Neuronal stem cell (in vitro differentiated cells): ENCODE measurements around the gene ADGRL3.

Experiments
- DNase-seq: peaks from one replicate; pipeline ENCODE4 v3.0.0-alpha.2; 2013; ENCODE audit warnings: low spot score
- H2AFZ ChIP-seq: one replicate; pipeline ENCODE4 v1.6.1; 2013; ENCODE audit warnings: mild to moderate bottlenecking, low read length, inconsistent platforms
- H2AK5ac ChIP-seq: 2 replicates; pipeline ENCODE4 v1.6.1; 2013; ENCODE audit warnings: low read depth, mild to moderate bottlenecking, inconsistent platforms, low read length, moderate library complexity, mixed read lengths
- H2BK120ac ChIP-seq: 2 replicates; pipeline ENCODE4 v1.6.1; 2013; ENCODE audit warnings: low read depth, mild to moderate bottlenecking, inconsistent platforms, low read length, moderate library complexity, mixed read lengths
- H2BK12ac ChIP-seq: one replicate; pipeline ENCODE4 v1.6.1; 2013; ENCODE audit warnings: low read length, inconsistent platforms
- H2BK15ac ChIP-seq: 2 replicates; pipeline ENCODE4 v1.6.1; 2013; ENCODE audit warnings: mild to moderate bottlenecking, low read length, inconsistent platforms, mixed read lengths
- H2BK5ac ChIP-seq: one replicate; pipeline ENCODE4 v1.6.1; 2013; ENCODE audit warnings: inconsistent platforms, mild to moderate bottlenecking, low read length, moderate library complexity
- H3K14ac ChIP-seq: one replicate; pipeline ENCODE4 v1.6.1; 2013; ENCODE audit warnings: low read length, inconsistent platforms
- H3K18ac ChIP-seq: 2 replicates; pipeline ENCODE4 v1.6.1; 2013; ENCODE audit warnings: low read length, inconsistent platforms
- H3K23ac ChIP-seq: 2 replicates; pipeline ENCODE4 v1.6.1; 2013; ENCODE audit warnings: low read depth, mild to moderate bottlenecking, mixed read lengths, low read length, inconsistent platforms; ENCODE audit not compliant: poor library complexity
- H3K27ac ChIP-seq: replicated peaks from 3 replicates; pipeline ENCODE4 v1.5.1; 2013; ENCODE audit warnings: low read length, inconsistent platforms
- H3K27me3 ChIP-seq, 3 experiments: 2 replicates each; pipeline ENCODE4 v1.6.1; 2013; ENCODE audit warnings: low read length in 3 of 3, mild to moderate bottlenecking in 2 of 3, inconsistent platforms in 1 of 3, low read depth in 1 of 3, mixed read lengths in 1 of 3, moderate library complexity in 1 of 3; ENCODE audit not compliant: control insufficient read depth in 3 of 3, insufficient read depth in 3 of 3
- H3K36me3 ChIP-seq, 2 donors: replicated peaks in 1 of 2; 2 replicates each; pipeline ENCODE4 v1.6.1; 2013; ENCODE audit warnings: low read length in 2 of 2; ENCODE audit not compliant: control insufficient read depth in 2 of 2, insufficient read depth in 2 of 2
- H3K4ac ChIP-seq: 2 replicates; pipeline ENCODE4 v1.6.1; 2013; ENCODE audit warnings: inconsistent platforms, mild to moderate bottlenecking, low read length, moderate library complexity
- H3K4me1 ChIP-seq, 2 donors: 1 replicate in 1 of 2; 2 replicates in 1 of 2; pipeline ENCODE4 v1.6.1; 2013; ENCODE audit warnings: low read length in 2 of 2, low read depth in 1 of 2; ENCODE audit not compliant: control insufficient read depth in 2 of 2, insufficient read depth in 1 of 2
- H3K4me2 ChIP-seq: one replicate; pipeline ENCODE4 v1.6.1; 2013; ENCODE audit warnings: mild to moderate bottlenecking, low read length, inconsistent platforms; ENCODE audit not compliant: insufficient read depth, poor library complexity, severe bottlenecking
- H3K4me3 ChIP-seq, 2 donors: 2 replicates each; pipeline ENCODE4 v1.5.1; 2013; ENCODE audit warnings: low read length in 2 of 2, mild to moderate bottlenecking in 2 of 2, inconsistent platforms in 1 of 2, moderate library complexity in 1 of 2
- H3K79me1 ChIP-seq: one replicate; pipeline ENCODE4 v1.6.1; 2013; ENCODE audit warnings: low read depth, mild to moderate bottlenecking, inconsistent platforms, low read length, moderate library complexity
- H3K9ac ChIP-seq: one replicate; pipeline ENCODE4 v1.6.1; 2013; ENCODE audit warnings: mild to moderate bottlenecking, low read depth, low read length, inconsistent platforms; ENCODE audit not compliant: poor library complexity
- H3K9me3 ChIP-seq, 2 donors: replicated peaks in 1 of 2; 2 replicates each; pipeline versions ENCODE3 to v1.6.1; 2013; ENCODE audit warnings: low read length in 2 of 2, mild to moderate bottlenecking in 2 of 2, inconsistent platforms in 1 of 2, low read depth in 1 of 2, mixed read lengths in 1 of 2, moderate library complexity in 1 of 2; ENCODE audit not compliant: control insufficient read depth in 2 of 2, insufficient read depth in 1 of 2
- H4K8ac ChIP-seq: one replicate; pipeline ENCODE4 v1.6.1; 2013; ENCODE audit warnings: low read depth, mild to moderate bottlenecking, inconsistent platforms, low read length, moderate library complexity
- H4K91ac ChIP-seq: one replicate; pipeline ENCODE4 v1.6.1; 2013; ENCODE audit warnings: low read length, low read depth, mild to moderate bottlenecking, inconsistent platforms; ENCODE audit not compliant: poor library complexity
- WGBS, 2 donors: extraction: QIAGEN DNeasy Blood & Tissue Kit; methylation state at CpG; one replicate each; pipeline ENCODE4 v1.1.7; 2013; ENCODE audit warnings: missing lambda C conversion rate in 2 of 2, mixed read lengths in 1 of 2; ENCODE audit not compliant: insufficient read length in 2 of 2, insufficient replicate concordance in 1 of 2; ENCODE audit errors: extremely low coverage in 2 of 2; 5-methylcytosine and 5-hydroxymethylcytosine counted together

The ADGRL3 gene

GRCh38 chr4:61727286-61727685 is 527.2 kb downstream of the ADGRL3 start:
- Histone ChIP-seq H2BK15ac (no peak overlapping the region), H3K14ac (no peak overlapping the region)

GRCh38 chr4:61734409-61734808 is 534.3 kb downstream of the ADGRL3 start:
- H2AFZ ChIP-seq = no peak overlapping the region
- H2BK15ac ChIP-seq = no peak overlapping the region
- no peaks in the 10 kb centered on the region for H3K4me1 ChIP-seq
- no peak overlapping the region for H2BK120ac ChIP-seq
- H2BK12ac ChIP-seq = no peak overlapping the region
- no peak overlapping the region for H2BK5ac ChIP-seq
- DNase-seq = no peak
- no peaks in the 10 kb centered on the region for H3K79me1 ChIP-seq
- H3K23ac ChIP-seq = no peak overlapping the region
- H3K4ac ChIP-seq = no peak overlapping the region
- H3K27me3 ChIP-seq = no peaks in the 10 kb centered on the region
- no peak overlapping the region for H2AK5ac ChIP-seq
- no peak overlapping the region for H4K8ac ChIP-seq
- no peak overlapping the region for H3K18ac ChIP-seq
- peaks cover 12 to 17% of the 10 kb centered on the region in 2 donors for H3K36me3 ChIP-seq
- no CpG with 5 or more reads among the region's 2 CpGs for WGBS, 2 donors
- no peak overlapping the region for H3K14ac ChIP-seq
- H4K91ac ChIP-seq = no peak overlapping the region
- H3K9ac ChIP-seq = no peak overlapping the region
- H3K27ac ChIP-seq = no peak overlapping the region
- no peak overlapping the region for H3K4me2 ChIP-seq
- no peak overlapping the region for H3K4me3 ChIP-seq
- H3K9me3 ChIP-seq = peaks cover 7 to 21% of the 10 kb centered on the region in 2 donors

More at GRCh38 chr4:61727286-61727685, 527.2 kb downstream of the ADGRL3 start:
- Histone ChIP-seq H2BK5ac (no peak overlapping the region), H3K79me1 (no peaks in the 10 kb centered on the region), H3K36me3 (no peaks in the 10 kb centered on the region), H3K9me3 (no peaks in the 10 kb centered on the region), H3K4ac (no peak overlapping the region), H2AK5ac (no peak overlapping the region), H3K23ac (no peak overlapping the region), H2BK120ac (no peak overlapping the region), H2AFZ (no peak overlapping the region), H3K4me2 (no peak overlapping the region), H2BK12ac (no peak overlapping the region), H3K4me1 (no peaks in the 10 kb centered on the region), H3K18ac (no peak overlapping the region), H3K27ac (no peak overlapping the region), H4K91ac (no peak overlapping the region), H3K27me3 (no peaks in the 10 kb centered on the region), H3K9ac (no peak overlapping the region), H3K4me3 (no peak overlapping the region), H4K8ac (no peak overlapping the region)
- no CpG with 5 or more reads among the region's 2 CpGs for WGBS, 2 donors
- no peak for DNase-seq

GRCh38 chr4:61739887-61740286 is 539.8 kb downstream of the ADGRL3 start:
- Histone ChIP-seq H4K8ac (no peak overlapping the region), H3K23ac (no peak overlapping the region), H3K9me3 (peaks cover 0 to 7% of the 10 kb centered on the region in 2 donors), H2BK12ac (no peak overlapping the region), H2BK15ac (no peak overlapping the region), H2AK5ac (no peak overlapping the region), H3K14ac (no peak overlapping the region), H2BK5ac (no peak overlapping the region), H4K91ac (no peak overlapping the region), H3K4me3 (no peak overlapping the region), H3K36me3 (peaks cover 0 to 1% of the 10 kb centered on the region in 2 donors), H3K9ac (no peak overlapping the region), H3K79me1 (no peaks in the 10 kb centered on the region), H3K4me2 (no peak overlapping the region), H2AFZ (no peak overlapping the region), H3K4ac (no peak overlapping the region), H2BK120ac (no peak overlapping the region), H3K18ac (no peak overlapping the region), H3K4me1 (peaks cover 0 to 13% of the 10 kb centered on the region in 2 donors), H3K27ac (no peak overlapping the region), H3K27me3 (no peaks in the 10 kb centered on the region)
- no peak for DNase-seq

GRCh38 chr4:61740886-61741285 is 540.8 kb downstream of the ADGRL3 start:
- H3K27ac ChIP-seq = no peak overlapping the region
- H2AK5ac ChIP-seq = no peak overlapping the region
- H3K9me3 ChIP-seq = peaks cover 0 to 7% of the 10 kb centered on the region in 2 donors
- peaks cover 0 to 1% of the 10 kb centered on the region in 2 donors for H3K36me3 ChIP-seq
- H2BK5ac ChIP-seq = no peak overlapping the region
- H3K4me2 ChIP-seq = no peak overlapping the region
- WGBS, 2 donors = no CpG with 5 or more reads among the region's 4 CpGs
- no peak overlapping the region for H3K14ac ChIP-seq
- peaks cover 0 to 13% of the 10 kb centered on the region in 2 donors for H3K4me1 ChIP-seq
- no peak overlapping the region for H4K8ac ChIP-seq
- no peak overlapping the region for H3K18ac ChIP-seq
- no peaks in the 10 kb centered on the region for H3K27me3 ChIP-seq
- H3K9ac ChIP-seq = no peak overlapping the region
- H3K79me1 ChIP-seq = no peaks in the 10 kb centered on the region
- no peak overlapping the region for H2AFZ ChIP-seq
- DNase-seq = no peak
- no peak overlapping the region for H3K4ac ChIP-seq
- no peak overlapping the region for H4K91ac ChIP-seq
- no peak overlapping the region for H2BK120ac ChIP-seq
- H2BK15ac ChIP-seq = no peak overlapping the region
- H2BK12ac ChIP-seq = no peak overlapping the region
- no peak overlapping the region for H3K4me3 ChIP-seq
- no peak overlapping the region for H3K23ac ChIP-seq
